IMR-90 (cell line): ENCODE measurements around the gene RALGPS1. TPM values are rescaled to one million over a fixed set of nuclear protein-coding genes. Genes with fewer than 3 reads are reported as not detected.

ENCODE experiments used
- ATAC-seq: fragments of 200-7000 bp; cut with Tn5 transposase; 2 replicates; pipeline ENCODE4 v1.9.1; 2020; ENCODE audit warnings: low read depth, mild to moderate bottlenecking, moderate library complexity
- BruUV-seq: library from RNA; stranded (reverse); fragments of 400-500 nt; replicated peaks from 2 replicates; lab custom pipeline; 2021; lab: Mats Ljungman, UMichigan
- CTCF ChIA-PET: fragments of 300-600 bp; formaldehyde crosslinking; extraction: SDS; loops from one replicate; lab custom pipeline; 2021; ENCODE audit warnings: antibody characterized with exemption; lab: Yijun Ruan, JAX
- POLR2A ChIA-PET: fragments of 300-600 bp; sonication (Branson Sonifier 250); formaldehyde crosslinking; loops from one replicate; lab custom pipeline; 2022; ENCODE audit warnings: antibody characterized with exemption; ENCODE audit not compliant: unreplicated experiment; lab: Charles Lee
- DNase-seq: peaks from one replicate; pipeline ENCODE4 v3.0.0; 2013
- H2AFZ ChIP-seq: replicated peaks from 2 replicates; pipeline ENCODE3; 2013; ENCODE audit warnings: low read length, mild to moderate bottlenecking; ENCODE audit not compliant: poor library complexity
- H2AK5ac ChIP-seq: 2 replicates; pipeline ENCODE4 v1.6.1; 2013; ENCODE audit warnings: low read depth, low read length, inconsistent platforms
- H2AK9ac ChIP-seq: replicated peaks from 2 replicates; pipeline ENCODE3; 2013; ENCODE audit warnings: mild to moderate bottlenecking, low read depth, low read length, moderate library complexity; ENCODE audit not compliant: poor library complexity
- H2BK120ac ChIP-seq: 2 replicates; pipeline ENCODE4 v1.6.1; 2013; ENCODE audit warnings: low read depth, low read length, inconsistent platforms
- H2BK15ac ChIP-seq: 3 replicates; pipeline ENCODE4 v1.6.1; 2013; ENCODE audit warnings: low read depth, low read length, inconsistent platforms
- H2BK20ac ChIP-seq: 2 replicates; pipeline ENCODE4 v1.6.1; 2013; ENCODE audit warnings: low read depth, mild to moderate bottlenecking, inconsistent platforms, low read length, moderate library complexity
- H2BK5ac ChIP-seq: 2 replicates; pipeline ENCODE4 v1.6.1; 2013; ENCODE audit warnings: mild to moderate bottlenecking, low read depth, low read length, inconsistent platforms; ENCODE audit not compliant: poor library complexity, severe bottlenecking
- H3K14ac ChIP-seq: replicated peaks from 2 replicates; pipeline ENCODE4 v1.6.1; 2013; ENCODE audit warnings: low read depth, low read length, inconsistent platforms
- H3K18ac ChIP-seq: 2 replicates; pipeline ENCODE4 v1.6.1; 2013; ENCODE audit warnings: low read depth, low read length, control low read depth
- H3K23ac ChIP-seq: 2 replicates; pipeline ENCODE4 v1.6.1; 2013; ENCODE audit warnings: low read depth, low read length, inconsistent platforms
- H3K27ac ChIP-seq: 2 replicates; pipeline ENCODE4 v1.5.1; 2013; ENCODE audit warnings: mild to moderate bottlenecking, control low read depth, low read length; ENCODE audit not compliant: insufficient read depth
- H3K27me3 ChIP-seq: 2 replicates; pipeline ENCODE4 v1.6.1; 2013; ENCODE audit warnings: low read length; ENCODE audit not compliant: control insufficient read depth, insufficient read depth
- H3K36me3 ChIP-seq: 2 replicates; pipeline ENCODE4 v1.6.1; 2013; ENCODE audit warnings: low read length, mixed read lengths; ENCODE audit not compliant: control insufficient read depth, insufficient read depth
- H3K4ac ChIP-seq: 2 replicates; pipeline ENCODE4 v1.6.1; 2013; ENCODE audit warnings: low read depth, low read length, inconsistent platforms
- H3K4me1 ChIP-seq: 2 replicates; pipeline ENCODE4 v1.6.1; 2013; ENCODE audit warnings: low read length, mixed read lengths; ENCODE audit not compliant: control insufficient read depth, insufficient read depth
- H3K4me2 ChIP-seq: 2 replicates; pipeline ENCODE4 v1.6.1; 2013; ENCODE audit warnings: low read depth, mild to moderate bottlenecking, control low read depth, low read length, moderate library complexity
- H3K4me3 ChIP-seq: 2 replicates; pipeline ENCODE4 v1.5.1; 2013; ENCODE audit warnings: low read depth, mild to moderate bottlenecking, control low read depth, low read length, moderate library complexity; ENCODE audit not compliant: insufficient read depth
- H3K56ac ChIP-seq: 2 replicates; pipeline ENCODE4 v1.6.1; 2013; ENCODE audit warnings: low read length, inconsistent platforms; ENCODE audit not compliant: insufficient read depth; ENCODE audit errors: extremely low read depth
- H3K79me1 ChIP-seq, 2 experiments: 2 replicates each; pipeline ENCODE4 v1.6.1; 2013; ENCODE audit warnings: low read length in 2 of 2, inconsistent platforms in 1 of 2, low read depth in 1 of 2
- H3K9ac ChIP-seq: 2 replicates; pipeline ENCODE4 v1.6.1; 2013; ENCODE audit warnings: low read depth, low read length, control low read depth
- H3K9me1 ChIP-seq: 2 replicates; pipeline ENCODE4 v1.6.1; 2013; ENCODE audit warnings: low read length, inconsistent platforms; ENCODE audit not compliant: insufficient read depth
- H3K9me3 ChIP-seq: 2 replicates; pipeline ENCODE4 v1.6.1; 2013; ENCODE audit warnings: low read length; ENCODE audit not compliant: control insufficient read depth, insufficient read depth
- H4K20me1 ChIP-seq: 2 replicates; pipeline ENCODE4 v1.6.1; 2013; ENCODE audit warnings: low read length, inconsistent platforms; ENCODE audit not compliant: insufficient read depth
- H4K5ac ChIP-seq: 2 replicates; pipeline ENCODE4 v1.6.1; 2013; ENCODE audit warnings: mild to moderate bottlenecking, low read depth, low read length, control low read depth
- H4K8ac ChIP-seq, 2 experiments: 2 replicates each; pipeline ENCODE4 v1.6.1; 2013; ENCODE audit warnings: low read depth in 2 of 2, low read length in 2 of 2, control low read depth in 1 of 2, inconsistent platforms in 1 of 2
- H4K91ac ChIP-seq: 2 replicates; pipeline ENCODE4 v1.6.1; 2013; ENCODE audit warnings: low read depth, low read length, inconsistent platforms; ENCODE audit not compliant: insufficient read depth
- BHLHE40 ChIP-seq: fragments of 150-350 bp; IDR thresholded peaks from 2 replicates; pipeline ENCODE4 v1.6.1; 2016; ENCODE audit warnings: mild to moderate bottlenecking, low read depth, low read length
- CEBPB ChIP-seq: IDR thresholded peaks from 2 replicates; pipeline ENCODE4 v1.6.1; 2012; ENCODE audit warnings: low read depth, low read length, improper control_type of control experiment
- FOS ChIP-seq: fragments of 150-350 bp; IDR thresholded peaks from 2 replicates; pipeline ENCODE4 v1.6.1; 2016; ENCODE audit warnings: low read depth, low read length
- MAZ ChIP-seq: IDR thresholded peaks from 2 replicates; pipeline ENCODE4 v1.6.1; 2012; ENCODE audit warnings: low read depth, mild to moderate bottlenecking, low read length, improper control_type of control experiment, moderate library complexity, borderline replicate concordance
- MXI1 ChIP-seq: IDR thresholded peaks from 2 replicates; pipeline ENCODE4 v1.6.1; 2012; ENCODE audit warnings: low read depth, mild to moderate bottlenecking, low read length, moderate library complexity, borderline replicate concordance
- NFE2L2 ChIP-seq: fragments of 150-350 bp; IDR thresholded peaks from 2 replicates; pipeline ENCODE4 v1.6.1; 2016; ENCODE audit warnings: low read depth, mild to moderate bottlenecking, low read length
- RAD21 ChIP-seq: IDR thresholded peaks from 2 replicates; pipeline ENCODE4 v1.6.1; 2012; ENCODE audit warnings: low read length, improper control_type of control experiment
- RCOR1 ChIP-seq: IDR thresholded peaks from 2 replicates; pipeline ENCODE4 v1.6.1; 2012; ENCODE audit warnings: mild to moderate bottlenecking, low read length, improper control_type of control experiment; ENCODE audit not compliant: insufficient replicate concordance
- RFX5 ChIP-seq: IDR thresholded peaks from 2 replicates; pipeline ENCODE4 v1.8.0; 2012; ENCODE audit warnings: low read depth, mild to moderate bottlenecking, low read length, moderate library complexity
- SMC3 ChIP-seq: fragments of 150-350 bp; IDR thresholded peaks from 2 replicates; pipeline ENCODE4 v1.6.1; 2016; ENCODE audit warnings: low read depth, mild to moderate bottlenecking, antibody characterized with exemption, low read length, moderate library complexity
- WGBS, 2 experiments: methylation state at CpG; one replicate each; pipeline versions ENCODE4 v1.1.5 to v1.1.7; 2013; ENCODE audit warnings: missing lambda C conversion rate in 2 of 2; ENCODE audit not compliant: insufficient read length in 1 of 2; ENCODE audit errors: extremely low coverage in 2 of 2; 5-methylcytosine and 5-hydroxymethylcytosine counted together
- dilution Hi-C: fragments of 300-500 bp; cut with HindIII; formaldehyde crosslinking; loops from one replicate; pipeline ENCODE4 v1.14.3; 2018; ENCODE audit warnings: low sequenced_read_pairs; ENCODE audit not compliant: unreplicated experiment
- in situ Hi-C: fragments of 300-500 bp; cut with MboI; formaldehyde crosslinking; loops from 3 replicates; pipeline ENCODE4 v1.14.3; 2019; ENCODE audit warnings: low sequenced_read_pairs, inconsistent platforms, mixed read lengths
- intact Hi-C: fragments of 100-400 bp; cut with micrococcal nuclease; formaldehyde crosslinking; loops from 2 replicates; pipeline ENCODE4 v1.10.0; 2022
- polyA plus RNA-seq, 3 experiments: library from polyadenylated mRNA; depleted of rRNA; stranded (reverse); fragments of >200 nt; gene quantifications; 2 replicates each; pipeline ENCODE4 v1.2.3, GENCODE V29; 2012; ENCODE audit warnings: low replicate concordance in 1 of 3
- total RNA-seq: library from RNA; depleted of rRNA; stranded (reverse); fragments of >200 nt; gene quantifications from 2 replicates; pipeline ENCODE4 v1.2.3, GENCODE V29; 2012
- TF ChIP-seq, protein P1 (sequence below): fragments of 150-350 bp; IDR thresholded peaks from 2 replicates; pipeline ENCODE4 v1.6.1; 2016; ENCODE audit warnings: low read depth, mild to moderate bottlenecking, low read length, moderate library complexity, borderline replicate concordance
- TF ChIP-seq, protein P2 (sequence below): fragments of 150-350 bp; IDR thresholded peaks from 2 replicates; pipeline ENCODE4 v1.6.1; 2017; ENCODE audit warnings: mild to moderate bottlenecking, antibody characterized with exemption, low read length, low read depth
- TF ChIP-seq, protein P3 (sequence below): conservative IDR thresholded peaks from 2 replicates; pipeline ENCODE4 v1.5.1; 2012; ENCODE audit warnings: mild to moderate bottlenecking, low read depth, low read length, improper control_type of control experiment

The RALGPS1 gene
- total and polyA plus RNA-seq, 2 of the 4 experiments (the other 2 are of a cell fraction): 0.90 to 2.8 TPM

DNA sequence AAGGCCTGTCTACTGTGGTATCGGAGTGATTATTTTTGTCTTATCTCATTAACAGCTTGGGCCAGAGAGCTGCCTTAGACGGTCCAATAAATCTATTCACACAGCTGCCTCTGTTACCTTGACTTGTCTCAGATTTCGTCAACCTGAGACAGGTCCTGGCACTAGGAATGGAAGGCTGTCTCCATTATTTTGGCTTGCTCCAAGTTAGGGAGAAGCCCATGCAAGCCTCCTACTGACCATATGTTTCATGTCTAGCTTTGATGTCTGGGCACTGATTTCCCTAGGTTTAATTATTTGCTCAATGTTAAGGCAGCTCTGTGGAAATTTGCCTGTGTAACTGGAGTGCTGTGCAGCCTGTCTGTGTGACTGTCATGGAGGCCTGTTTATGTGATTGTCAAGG lies 12.4 kb upstream of the RALGPS1 start:
- TF ChIP-seq RAD21: no peak
- TF ChIP-seq RCOR1: no peak
- TF ChIP-seq, protein P1, sequence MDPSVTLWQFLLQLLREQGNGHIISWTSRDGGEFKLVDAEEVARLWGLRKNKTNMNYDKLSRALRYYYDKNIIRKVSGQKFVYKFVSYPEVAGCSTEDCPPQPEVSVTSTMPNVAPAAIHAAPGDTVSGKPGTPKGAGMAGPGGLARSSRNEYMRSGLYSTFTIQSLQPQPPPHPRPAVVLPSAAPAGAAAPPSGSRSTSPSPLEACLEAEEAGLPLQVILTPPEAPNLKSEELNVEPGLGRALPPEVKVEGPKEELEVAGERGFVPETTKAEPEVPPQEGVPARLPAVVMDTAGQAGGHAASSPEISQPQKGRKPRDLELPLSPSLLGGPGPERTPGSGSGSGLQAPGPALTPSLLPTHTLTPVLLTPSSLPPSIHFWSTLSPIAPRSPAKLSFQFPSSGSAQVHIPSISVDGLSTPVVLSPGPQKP: no peak
- TF ChIP-seq, protein P2, sequence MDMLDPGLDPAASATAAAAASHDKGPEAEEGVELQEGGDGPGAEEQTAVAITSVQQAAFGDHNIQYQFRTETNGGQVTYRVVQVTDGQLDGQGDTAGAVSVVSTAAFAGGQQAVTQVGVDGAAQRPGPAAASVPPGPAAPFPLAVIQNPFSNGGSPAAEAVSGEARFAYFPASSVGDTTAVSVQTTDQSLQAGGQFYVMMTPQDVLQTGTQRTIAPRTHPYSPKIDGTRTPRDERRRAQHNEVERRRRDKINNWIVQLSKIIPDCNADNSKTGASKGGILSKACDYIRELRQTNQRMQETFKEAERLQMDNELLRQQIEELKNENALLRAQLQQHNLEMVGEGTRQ: no peak
- no peak for TF ChIP-seq SMC3
- no peak for TF ChIP-seq CEBPB
- TF ChIP-seq FOS: no peak
- TF ChIP-seq, protein P3, sequence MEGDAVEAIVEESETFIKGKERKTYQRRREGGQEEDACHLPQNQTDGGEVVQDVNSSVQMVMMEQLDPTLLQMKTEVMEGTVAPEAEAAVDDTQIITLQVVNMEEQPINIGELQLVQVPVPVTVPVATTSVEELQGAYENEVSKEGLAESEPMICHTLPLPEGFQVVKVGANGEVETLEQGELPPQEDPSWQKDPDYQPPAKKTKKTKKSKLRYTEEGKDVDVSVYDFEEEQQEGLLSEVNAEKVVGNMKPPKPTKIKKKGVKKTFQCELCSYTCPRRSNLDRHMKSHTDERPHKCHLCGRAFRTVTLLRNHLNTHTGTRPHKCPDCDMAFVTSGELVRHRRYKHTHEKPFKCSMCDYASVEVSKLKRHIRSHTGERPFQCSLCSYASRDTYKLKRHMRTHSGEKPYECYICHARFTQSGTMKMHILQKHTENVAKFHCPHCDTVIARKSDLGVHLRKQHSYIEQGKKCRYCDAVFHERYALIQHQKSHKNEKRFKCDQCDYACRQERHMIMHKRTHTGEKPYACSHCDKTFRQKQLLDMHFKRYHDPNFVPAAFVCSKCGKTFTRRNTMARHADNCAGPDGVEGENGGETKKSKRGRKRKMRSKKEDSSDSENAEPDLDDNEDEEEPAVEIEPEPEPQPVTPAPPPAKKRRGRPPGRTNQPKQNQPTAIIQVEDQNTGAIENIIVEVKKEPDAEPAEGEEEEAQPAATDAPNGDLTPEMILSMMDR: no peak
- no peak for TF ChIP-seq MXI1
- TF ChIP-seq MAZ: no peak
- TF ChIP-seq BHLHE40: no peak
- no peak for TF ChIP-seq RFX5
- TF ChIP-seq NFE2L2: no peak
- no peak overlapping the region for H3K4ac ChIP-seq
- no peak overlapping the region for H3K23ac ChIP-seq
- in situ Hi-C loops: no loop called here
- no TSS peak for BruUV-seq
- H3K56ac ChIP-seq: no peak overlapping the region
- H4K5ac ChIP-seq: no peak overlapping the region
- peaks cover 7% of the 10 kb centered on the region for H3K9me3 ChIP-seq
- no peak overlapping the region for H4K8ac ChIP-seq
- ChIA-PET POLR2A (no interaction called here), CTCF (no interaction called here)
- H4K91ac ChIP-seq: no peak overlapping the region
- H3K79me1 ChIP-seq: no peaks in the 10 kb centered on the region
- H2AK9ac ChIP-seq: no peak overlapping the region
- no peak overlapping the region for H3K4me2 ChIP-seq
- no peak overlapping the region for H3K14ac ChIP-seq
- H3K9ac ChIP-seq: no peak overlapping the region
- DNase-seq (no peak), ATAC-seq (no peak)
- H3K27me3 ChIP-seq: peaks cover 21% of the 10 kb centered on the region
- no peaks in the 10 kb centered on the region for H3K4me1 ChIP-seq
- no peak overlapping the region for H2BK20ac ChIP-seq
- H3K27ac ChIP-seq: no peak overlapping the region
- no peaks in the 10 kb centered on the region for H3K9me1 ChIP-seq
- H3K36me3 ChIP-seq: no peaks in the 10 kb centered on the region
- H2BK120ac ChIP-seq: no peak overlapping the region
- no peak overlapping the region for H3K18ac ChIP-seq
- H4K20me1 ChIP-seq: no peaks in the 10 kb centered on the region
- no peak overlapping the region for H3K4me3 ChIP-seq
- intact Hi-C loops: no loop called here
- WGBS, 2 experiments: 17% methylated on average over 1 of the region's 3 CpGs; no CpG with 5 or more reads in 1 of the 2 experiments
- no peak overlapping the region for H2AFZ ChIP-seq
- no peak overlapping the region for H2BK5ac ChIP-seq
- dilution Hi-C loops: no loop called here
- H2BK15ac ChIP-seq: no peak overlapping the region
- H2AK5ac ChIP-seq: no peak overlapping the region
